Fibroblast of pulmonary artery (primary cell): ENCODE data around the gene WSCD1.

Source experiments
- DNase-seq: peaks from one replicate; pipeline ENCODE4 v3.0.0-alpha.2; 2010; ENCODE audit warnings: low read depth
- H3K4me3 ChIP-seq: replicated peaks from 2 replicates; pipeline ENCODE4 v1.5.1; 2011; ENCODE audit warnings: low read depth, mild to moderate bottlenecking, control low read depth, low read length, moderate library complexity
- TF ChIP-seq, protein P1 (sequence below): IDR thresholded peaks from 2 replicates; pipeline ENCODE4 v1.5.1; 2011; ENCODE audit warnings: mild to moderate bottlenecking, control low read depth, low read length, inconsistent platforms; ENCODE audit errors: missing control alignments

Gene WSCD1

DNA sequence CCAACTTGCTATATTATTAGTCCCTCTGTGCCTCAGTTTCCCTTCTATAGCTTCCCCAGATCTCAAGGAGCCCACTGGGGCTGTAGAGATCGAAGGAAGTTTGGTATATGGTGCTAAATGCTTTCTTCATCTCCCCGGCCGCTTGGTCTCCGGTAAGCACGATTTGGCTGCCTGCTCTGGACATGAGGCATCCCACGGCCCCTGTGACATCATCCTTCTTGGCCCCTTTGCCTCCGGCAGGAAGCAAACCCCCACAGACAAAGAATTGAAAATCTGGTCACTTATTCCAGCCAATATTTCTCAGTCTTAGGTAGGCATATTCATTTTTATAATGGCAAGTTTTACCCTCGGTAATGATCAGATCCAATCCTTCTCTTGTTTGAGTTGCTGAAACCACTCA lies 65.8 kb downstream of the WSCD1 start:
- H3K4me3 ChIP-seq = no peak overlapping the region
- no peak for DNase-seq
- TF ChIP-seq, protein P1, sequence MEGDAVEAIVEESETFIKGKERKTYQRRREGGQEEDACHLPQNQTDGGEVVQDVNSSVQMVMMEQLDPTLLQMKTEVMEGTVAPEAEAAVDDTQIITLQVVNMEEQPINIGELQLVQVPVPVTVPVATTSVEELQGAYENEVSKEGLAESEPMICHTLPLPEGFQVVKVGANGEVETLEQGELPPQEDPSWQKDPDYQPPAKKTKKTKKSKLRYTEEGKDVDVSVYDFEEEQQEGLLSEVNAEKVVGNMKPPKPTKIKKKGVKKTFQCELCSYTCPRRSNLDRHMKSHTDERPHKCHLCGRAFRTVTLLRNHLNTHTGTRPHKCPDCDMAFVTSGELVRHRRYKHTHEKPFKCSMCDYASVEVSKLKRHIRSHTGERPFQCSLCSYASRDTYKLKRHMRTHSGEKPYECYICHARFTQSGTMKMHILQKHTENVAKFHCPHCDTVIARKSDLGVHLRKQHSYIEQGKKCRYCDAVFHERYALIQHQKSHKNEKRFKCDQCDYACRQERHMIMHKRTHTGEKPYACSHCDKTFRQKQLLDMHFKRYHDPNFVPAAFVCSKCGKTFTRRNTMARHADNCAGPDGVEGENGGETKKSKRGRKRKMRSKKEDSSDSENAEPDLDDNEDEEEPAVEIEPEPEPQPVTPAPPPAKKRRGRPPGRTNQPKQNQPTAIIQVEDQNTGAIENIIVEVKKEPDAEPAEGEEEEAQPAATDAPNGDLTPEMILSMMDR = no peak

DNA sequence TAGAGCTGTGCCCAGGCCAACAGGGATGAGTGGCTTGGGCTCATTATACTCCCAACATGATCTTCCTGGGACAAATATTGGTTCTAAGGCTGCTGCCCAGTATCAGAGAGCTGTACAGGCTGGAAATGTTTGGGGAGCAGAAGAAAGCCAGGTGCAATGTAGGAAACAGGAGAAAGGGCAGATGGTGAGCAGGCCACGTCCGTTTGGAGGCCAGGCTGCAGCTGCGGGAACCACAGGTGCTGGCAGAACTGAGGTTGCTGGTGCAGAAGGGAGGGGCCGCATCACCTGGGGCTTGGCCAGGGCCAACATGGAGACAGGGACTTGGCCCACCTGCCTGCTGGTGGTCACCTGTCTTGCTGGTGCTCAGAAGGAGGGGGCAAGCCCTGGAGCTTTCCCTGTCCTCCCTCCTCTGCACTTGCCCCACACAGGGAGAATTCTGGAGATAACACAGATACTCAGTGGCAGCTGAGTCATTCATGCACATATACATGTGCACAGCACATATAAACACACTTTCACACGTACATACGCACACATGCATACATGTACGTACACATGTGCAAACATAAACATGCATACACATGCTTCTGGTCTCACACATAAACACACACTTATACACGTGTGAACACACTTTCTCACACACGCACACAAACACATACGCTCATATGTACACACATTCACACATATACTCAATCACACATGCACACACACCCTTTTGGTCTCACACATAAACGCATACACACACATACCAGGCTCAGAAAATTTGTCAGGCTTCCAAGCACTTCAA lies 67.7 kb downstream of the WSCD1 start:
- TF ChIP-seq, protein P1 = no peak
- H3K4me3 ChIP-seq = no peak overlapping the region
- no peak for DNase-seq

GRCh38 chr17:6138761-6139446 lies 68.7 kb downstream of the WSCD1 start:
- H3K4me3 ChIP-seq = no peak overlapping the region
- no peak for DNase-seq
- TF ChIP-seq, protein P1 = no peak

GRCh38 chr17:6139447-6139832 lies 69.3 kb downstream of the WSCD1 start:
- no peak for DNase-seq
- no peak overlapping the region for H3K4me3 ChIP-seq
- TF ChIP-seq, protein P1 = no peak

GRCh38 chr17:6140188-6140587 lies 70.0 kb downstream of the WSCD1 start:
- no peak for DNase-seq
- no peak overlapping the region for H3K4me3 ChIP-seq
- TF ChIP-seq, protein P1 = no peak

GRCh38 chr17:6140728-6141330 lies 70.7 kb downstream of the WSCD1 start:
- TF ChIP-seq, protein P1 = no peak
- no peak for DNase-seq
- H3K4me3 ChIP-seq = no peak overlapping the region
